Measurements from ENCODE around the gene SLC24A3.

DNA sequence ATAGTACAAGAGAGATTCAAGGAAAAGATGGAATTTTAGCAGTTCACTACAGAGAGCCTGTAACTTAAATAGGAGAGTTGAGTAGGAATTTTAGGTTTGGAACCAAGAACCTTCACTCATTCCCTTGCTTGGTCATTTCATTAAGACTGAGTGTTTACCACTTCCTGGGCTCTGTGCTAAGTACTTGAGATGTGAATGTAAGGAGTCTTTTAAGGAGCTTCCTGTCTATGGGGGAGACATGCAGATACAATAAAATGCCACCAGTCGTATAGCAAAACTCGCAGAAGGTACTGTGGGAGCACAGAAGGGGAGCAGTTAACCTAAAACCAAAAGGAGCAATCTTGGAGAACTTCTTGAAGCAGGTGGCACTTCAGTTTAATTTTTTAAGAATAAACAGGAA, 204.2 kb downstream of the SLC24A3 start:
- no peak for TF ChIP-seq POLR2A (IDR thresholded peaks at IDR 0.05)
- TF ChIP-seq, protein P1, sequence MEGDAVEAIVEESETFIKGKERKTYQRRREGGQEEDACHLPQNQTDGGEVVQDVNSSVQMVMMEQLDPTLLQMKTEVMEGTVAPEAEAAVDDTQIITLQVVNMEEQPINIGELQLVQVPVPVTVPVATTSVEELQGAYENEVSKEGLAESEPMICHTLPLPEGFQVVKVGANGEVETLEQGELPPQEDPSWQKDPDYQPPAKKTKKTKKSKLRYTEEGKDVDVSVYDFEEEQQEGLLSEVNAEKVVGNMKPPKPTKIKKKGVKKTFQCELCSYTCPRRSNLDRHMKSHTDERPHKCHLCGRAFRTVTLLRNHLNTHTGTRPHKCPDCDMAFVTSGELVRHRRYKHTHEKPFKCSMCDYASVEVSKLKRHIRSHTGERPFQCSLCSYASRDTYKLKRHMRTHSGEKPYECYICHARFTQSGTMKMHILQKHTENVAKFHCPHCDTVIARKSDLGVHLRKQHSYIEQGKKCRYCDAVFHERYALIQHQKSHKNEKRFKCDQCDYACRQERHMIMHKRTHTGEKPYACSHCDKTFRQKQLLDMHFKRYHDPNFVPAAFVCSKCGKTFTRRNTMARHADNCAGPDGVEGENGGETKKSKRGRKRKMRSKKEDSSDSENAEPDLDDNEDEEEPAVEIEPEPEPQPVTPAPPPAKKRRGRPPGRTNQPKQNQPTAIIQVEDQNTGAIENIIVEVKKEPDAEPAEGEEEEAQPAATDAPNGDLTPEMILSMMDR (IDR thresholded peaks at IDR 0.05), result no peak
